GM10847 (cell line): ENCODE measurements around the gene SAE1.

Source experiments
- POLR2A ChIP-seq: IDR thresholded peaks from 2 replicates; pipeline ENCODE4 v1.6.1; 2011; ENCODE audit not compliant: insufficient read length; ENCODE audit errors: extremely low read depth

The SAE1 gene

GRCh38 chr19:47243776-47244547 is 113.3 kb downstream of the SAE1 start:
- no peak for TF ChIP-seq POLR2A

- no peak for TF ChIP-seq POLR2A
These were observed 116.8 kb downstream of the SAE1 start for GRCh38 chr19:47247308-47247990.

GRCh38 chr19:47253467-47253881 is 122.8 kb downstream of the SAE1 start:
- no peak for TF ChIP-seq POLR2A

GRCh38 chr19:47253970-47254369 is 123.3 kb downstream of the SAE1 start:
- TF ChIP-seq POLR2A: no peak

- peak; percentile 73 for TF ChIP-seq POLR2A
These were observed 125.5 kb downstream of the SAE1 start, which contains the start of gene CCDC9 for GRCh38 chr19:47255879-47256692. TSS of gene CCDC9 (plus strand) at chr19:47256525. CDS start at chr19:47258401, 1,876 bp downstream.

GRCh38 chr19:47256693-47257410 is 126.2 kb downstream of the SAE1 start:
- TF ChIP-seq POLR2A: no peak

DNA sequence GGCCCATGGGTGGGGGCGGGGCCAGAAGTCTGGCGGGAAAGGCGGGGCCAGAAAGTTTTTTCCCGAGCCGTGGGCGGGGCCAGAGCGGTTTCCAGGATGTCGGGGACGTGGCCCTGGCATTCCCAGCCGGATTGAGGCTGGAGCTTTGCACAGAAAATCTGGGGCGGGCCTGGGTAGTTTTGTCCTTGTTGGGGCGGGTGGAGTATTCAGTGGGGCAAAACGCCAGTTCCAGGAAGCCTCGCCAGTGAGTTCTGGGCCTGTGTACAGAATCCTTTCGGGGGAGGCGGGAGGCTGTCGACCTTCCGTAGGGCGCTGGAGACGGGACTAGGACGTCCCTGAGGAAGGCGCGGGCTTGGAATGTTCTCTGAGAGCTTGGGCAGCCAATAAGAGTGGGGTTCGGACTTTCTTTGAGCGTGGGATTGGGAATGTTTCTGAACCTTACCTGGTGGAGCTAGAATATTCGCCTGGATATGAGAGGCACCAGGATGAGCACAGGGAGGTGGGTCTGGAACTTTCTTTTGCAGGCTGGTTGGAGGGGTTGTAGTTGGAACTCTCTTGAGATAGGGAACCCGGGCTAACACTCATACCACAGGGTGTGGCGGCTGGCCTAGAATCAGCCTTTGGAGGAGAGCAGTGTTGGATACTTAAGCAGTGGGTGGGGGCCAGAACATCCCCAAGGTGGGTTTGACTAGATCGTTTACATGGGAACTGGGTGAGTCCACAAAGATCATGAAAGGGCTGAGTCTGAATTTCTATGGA is 127.0 kb downstream of the SAE1 start:
- TF ChIP-seq POLR2A: no peak

- TF ChIP-seq POLR2A: no peak
These were observed 127.8 kb downstream of the SAE1 start for GRCh38 chr19:47258434-47258833.

DNA sequence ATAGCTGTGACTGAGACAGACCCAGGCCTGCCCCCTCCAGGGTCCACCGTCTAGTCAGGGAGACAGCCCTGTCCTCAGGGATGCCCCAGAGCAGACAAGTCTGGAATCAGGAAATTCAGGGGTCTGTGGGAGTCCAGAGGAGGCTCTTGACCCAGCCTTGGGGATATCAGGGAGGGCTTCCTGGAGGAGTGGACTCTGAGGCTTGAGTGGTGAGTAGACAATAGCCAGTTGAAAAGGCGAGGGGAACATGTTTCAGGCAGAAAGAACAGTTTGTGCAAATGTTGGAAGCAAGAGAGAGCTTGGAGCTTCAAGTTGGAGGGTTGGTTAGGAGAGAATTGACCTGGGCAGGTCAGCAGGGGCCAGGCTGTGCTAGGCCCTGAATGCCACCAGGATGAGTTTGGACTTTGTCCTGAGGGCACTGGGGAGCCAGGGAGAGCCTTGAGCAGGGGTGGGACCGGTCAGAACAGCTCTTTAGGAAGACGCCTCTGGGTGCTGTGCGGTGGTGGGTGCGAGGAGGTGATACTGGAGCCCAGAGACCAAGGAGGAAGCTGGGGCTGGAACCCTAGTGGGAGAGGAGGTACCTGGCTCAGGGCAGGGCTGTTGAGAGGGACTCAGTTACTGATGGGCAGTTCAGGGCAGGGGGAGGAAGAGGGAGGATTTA is 128.4 kb downstream of the SAE1 start:
- TF ChIP-seq POLR2A: no peak
